Mucosa of rectum (tissue), 2 donors: ENCODE data around the gene MBNL1.
A peak's percentile ranks its signal among the peaks of the same experiment; 100 is the strongest.

Experiments
- H3K27ac ChIP-seq, 2 donors: one replicate each; pipeline ENCODE4 v1.7.0; 2013; ENCODE audit warnings: inconsistent platforms in 2 of 2, low read depth in 2 of 2, low read length in 2 of 2
- H3K27me3 ChIP-seq, 2 donors: one replicate each; pipeline ENCODE4 v1.7.0; 2013; ENCODE audit warnings: low read length in 2 of 2; ENCODE audit not compliant: control insufficient read depth in 2 of 2, insufficient read depth in 2 of 2
- H3K36me3 ChIP-seq, 2 donors: one replicate each; pipeline ENCODE4 v1.7.0; 2013; ENCODE audit warnings: low read length in 2 of 2; ENCODE audit not compliant: control insufficient read depth in 2 of 2, insufficient read depth in 2 of 2
- H3K4me1 ChIP-seq, 2 donors: one replicate each; pipeline ENCODE4 v1.7.0; 2013; ENCODE audit warnings: low read length in 2 of 2, mild to moderate bottlenecking in 1 of 2; ENCODE audit not compliant: control insufficient read depth in 2 of 2, insufficient read depth in 2 of 2
- H3K4me3 ChIP-seq, 2 donors: one replicate each; pipeline ENCODE4 v1.7.0; 2013; ENCODE audit warnings: low read length in 2 of 2
- H3K9ac ChIP-seq, 2 donors: one replicate each; pipeline ENCODE4 v1.7.0; 2013; ENCODE audit warnings: low read length in 2 of 2, low read depth in 1 of 2, mild to moderate bottlenecking in 1 of 2
- H3K9me3 ChIP-seq, 2 donors: one replicate each; pipeline ENCODE4 v1.7.0; 2013; ENCODE audit warnings: low read length in 2 of 2; ENCODE audit not compliant: control insufficient read depth in 2 of 2
- donor health status: healthy.
- donor health status: Normal muscosa, but diverticular disease.

MBNL1 gene

DNA sequence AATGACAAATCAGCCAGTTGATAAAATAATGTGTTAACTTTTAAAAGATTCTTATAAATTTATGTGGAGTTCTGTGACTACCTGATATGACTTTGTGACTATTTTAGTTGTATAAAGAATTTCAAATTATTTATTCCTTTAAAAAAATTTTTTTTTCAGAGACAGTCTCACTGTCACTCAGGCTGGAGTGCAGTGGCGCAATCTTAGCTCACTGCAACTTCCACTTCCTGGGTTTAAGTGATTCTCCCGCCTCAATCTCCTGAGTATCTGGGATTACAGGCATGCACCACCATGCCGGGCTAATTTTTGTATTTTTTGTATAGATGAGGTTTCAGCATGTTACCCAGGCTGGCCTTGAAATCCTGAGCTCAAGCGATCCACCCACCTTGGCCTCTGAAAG, 48.5 kb downstream of the MBNL1 start:
- no peaks in the 10 kb centered on the region for H3K36me3 ChIP-seq
- H3K4me3 ChIP-seq: no peak overlapping the region
- H3K27me3 ChIP-seq: no peaks in the 10 kb centered on the region
- no peaks in the 10 kb centered on the region for H3K9me3 ChIP-seq
- H3K27ac ChIP-seq: no peak overlapping the region
- H3K4me1 ChIP-seq: peaks cover 0 to 5% of the 10 kb centered on the region in 2 donors
- H3K9ac ChIP-seq: no peak overlapping the region

DNA sequence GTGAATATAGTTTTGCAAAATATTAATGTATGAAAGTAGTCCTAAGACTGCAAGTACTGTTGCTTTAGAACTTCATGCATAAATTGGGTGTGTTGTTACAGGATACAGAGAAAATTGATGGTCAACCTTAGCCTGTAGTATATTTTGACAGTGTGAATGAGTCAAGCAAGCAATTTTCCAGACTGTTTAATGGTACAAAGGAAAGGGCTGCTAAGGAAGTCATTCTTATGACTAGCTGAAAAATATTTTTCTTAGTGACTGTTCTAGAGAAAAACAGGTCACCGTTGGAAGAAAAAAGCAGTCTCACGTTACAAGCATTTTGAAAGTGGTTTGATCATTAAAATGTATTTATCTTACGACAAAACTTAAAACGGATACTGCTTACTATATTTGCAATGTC, 49.2 kb downstream of the MBNL1 start:
- Histone ChIP-seq H3K9me3 (no peaks in the 10 kb centered on the region), H3K4me1 (peaks cover 0 to 6% of the 10 kb centered on the region in 2 donors), H3K27me3 (no peaks in the 10 kb centered on the region), H3K4me3 (no peak overlapping the region), H3K27ac (no peak overlapping the region), H3K36me3 (no peaks in the 10 kb centered on the region), H3K9ac (no peak overlapping the region)

DNA sequence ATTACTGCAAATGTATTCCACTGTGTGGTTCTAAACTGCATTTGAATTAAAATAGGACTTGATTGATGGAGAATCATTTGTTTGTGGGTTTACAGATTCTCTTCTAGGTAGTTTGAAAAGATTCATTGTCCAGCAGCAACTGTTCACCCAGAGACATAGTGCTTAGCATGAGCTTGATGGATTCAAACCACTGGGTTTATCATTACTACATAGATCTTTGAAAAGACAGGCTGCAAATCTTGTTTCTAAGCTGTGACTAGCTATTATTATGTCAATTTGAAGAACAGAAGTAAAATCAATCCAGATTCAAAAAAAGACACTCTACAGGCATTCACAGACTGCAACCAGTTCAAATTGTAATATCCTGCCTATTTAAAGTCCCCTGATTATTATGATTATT, 49.8 kb downstream of the MBNL1 start:
- peaks cover 0 to 6% of the 10 kb centered on the region in 2 donors for H3K4me1 ChIP-seq
- no peak overlapping the region for H3K4me3 ChIP-seq
- H3K27ac ChIP-seq: no peak overlapping the region
- H3K9ac ChIP-seq: no peak overlapping the region
- peaks cover 0 to 2% of the 10 kb centered on the region in 2 donors for H3K36me3 ChIP-seq
- no peaks in the 10 kb centered on the region for H3K9me3 ChIP-seq
- H3K27me3 ChIP-seq: no peaks in the 10 kb centered on the region

DNA sequence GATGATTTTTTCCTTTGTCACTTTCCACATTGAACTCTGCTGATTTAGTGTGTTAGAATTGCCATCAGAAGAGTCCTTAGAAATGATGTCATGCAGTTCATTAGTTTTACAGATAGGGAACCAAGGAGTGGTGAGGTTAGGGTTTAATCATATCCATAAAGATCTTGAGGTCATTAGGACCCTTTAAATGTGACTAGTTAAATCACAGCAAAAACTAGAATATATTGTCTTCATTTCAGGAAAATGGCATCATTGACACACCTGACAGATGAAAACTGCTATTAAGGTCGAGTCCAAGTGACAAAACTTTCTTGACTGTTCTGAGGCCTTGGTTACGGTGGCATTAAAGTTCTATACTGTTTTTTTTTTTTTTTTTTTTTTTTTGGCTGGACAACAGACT, 50.5 kb downstream of the MBNL1 start:
- no peak overlapping the region for H3K27ac ChIP-seq
- H3K36me3 ChIP-seq: peaks cover 0 to 4% of the 10 kb centered on the region in 2 donors
- peaks cover 0 to 8% of the 10 kb centered on the region in 2 donors for H3K4me1 ChIP-seq
- H3K4me3 ChIP-seq: no peak overlapping the region
- no peak overlapping the region for H3K9ac ChIP-seq
- H3K27me3 ChIP-seq: no peaks in the 10 kb centered on the region
- no peaks in the 10 kb centered on the region for H3K9me3 ChIP-seq

DNA sequence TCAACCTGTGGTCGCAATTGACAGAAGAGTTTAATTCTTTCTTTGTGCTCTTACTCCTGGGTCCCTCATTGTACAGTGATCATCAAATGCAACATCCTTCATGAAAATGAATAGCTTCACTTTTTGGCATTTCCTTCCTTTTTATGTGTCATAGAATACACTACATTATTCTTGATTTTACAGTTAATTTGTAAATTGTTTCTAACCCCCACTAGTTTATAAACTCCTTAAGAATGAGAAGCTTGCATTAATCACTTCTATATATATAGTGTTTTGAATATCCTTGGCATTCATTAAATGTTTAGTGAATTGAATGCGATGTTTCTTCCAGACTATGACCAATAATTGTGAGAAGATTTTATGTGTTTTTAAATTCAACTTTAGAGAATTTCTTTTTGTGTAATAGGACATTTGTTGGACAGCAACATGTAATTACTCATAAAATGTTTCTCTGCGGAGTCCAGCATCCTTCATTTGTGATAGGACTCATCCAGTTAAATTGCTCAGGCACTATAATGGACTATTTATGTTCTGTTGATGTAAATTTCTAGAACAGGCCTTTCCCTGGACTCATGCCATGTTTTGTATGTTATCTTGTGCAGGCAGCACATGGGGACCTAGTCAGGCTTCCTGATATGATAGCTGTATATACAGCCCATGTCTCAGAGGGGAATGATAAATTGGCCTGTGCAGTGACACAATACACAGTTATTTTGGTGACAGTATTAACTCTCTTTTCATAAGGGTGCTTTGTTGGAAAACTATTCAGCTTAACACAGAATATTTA, 51.3 kb downstream of the MBNL1 start:
- peaks cover 0 to 8% of the 10 kb centered on the region in 2 donors for H3K4me1 ChIP-seq
- H3K4me3 ChIP-seq: no peak overlapping the region
- H3K27ac ChIP-seq: no peak overlapping the region
- peaks cover 0 to 4% of the 10 kb centered on the region in 2 donors for H3K36me3 ChIP-seq
- no peaks in the 10 kb centered on the region for H3K9me3 ChIP-seq
- no peaks in the 10 kb centered on the region for H3K27me3 ChIP-seq
- no peak overlapping the region for H3K9ac ChIP-seq

DNA sequence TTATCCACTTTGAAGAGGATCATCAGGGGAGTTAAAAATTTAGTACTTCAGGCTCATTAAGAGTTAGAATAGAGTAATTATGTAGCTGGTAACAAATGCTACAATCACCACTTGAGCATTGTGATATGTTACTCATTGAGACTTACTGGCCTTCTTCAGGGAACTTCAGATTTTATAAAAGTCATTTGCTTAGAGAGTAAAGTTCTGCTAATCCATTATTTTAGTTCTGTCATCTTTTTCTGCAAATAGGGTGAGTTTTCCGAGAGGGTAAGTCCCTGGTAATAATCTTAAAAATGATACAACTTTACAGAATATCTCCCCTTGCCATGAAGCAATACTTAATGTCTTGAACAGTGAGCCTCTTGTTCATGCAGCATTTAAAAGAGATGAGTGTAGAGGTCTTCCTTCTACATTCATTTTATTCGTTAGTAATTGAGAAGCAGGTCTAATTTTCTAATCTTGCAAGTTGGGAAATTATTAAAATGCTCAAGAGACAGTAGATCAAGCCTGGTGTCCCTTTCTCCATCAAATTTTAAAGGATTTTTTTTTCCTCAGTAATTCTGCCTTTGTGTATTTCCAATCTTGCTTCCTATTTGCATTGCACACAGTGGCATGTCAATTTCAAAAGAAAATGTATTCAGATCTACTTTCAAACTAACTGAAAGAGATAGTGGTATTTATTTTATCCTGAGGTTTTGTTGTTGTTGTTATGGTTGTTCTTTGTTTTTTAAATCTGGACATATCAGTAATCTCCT, 52.6 kb downstream of the MBNL1 start:
- Histone ChIP-seq H3K4me3 (no peak overlapping the region), H3K9ac (no peak overlapping the region), H3K4me1 (peaks cover 0 to 9% of the 10 kb centered on the region in 2 donors), H3K36me3 (peaks cover 2 to 7% of the 10 kb centered on the region in 2 donors), H3K27me3 (no peaks in the 10 kb centered on the region), H3K27ac (no peak overlapping the region), H3K9me3 (no peaks in the 10 kb centered on the region)

DNA sequence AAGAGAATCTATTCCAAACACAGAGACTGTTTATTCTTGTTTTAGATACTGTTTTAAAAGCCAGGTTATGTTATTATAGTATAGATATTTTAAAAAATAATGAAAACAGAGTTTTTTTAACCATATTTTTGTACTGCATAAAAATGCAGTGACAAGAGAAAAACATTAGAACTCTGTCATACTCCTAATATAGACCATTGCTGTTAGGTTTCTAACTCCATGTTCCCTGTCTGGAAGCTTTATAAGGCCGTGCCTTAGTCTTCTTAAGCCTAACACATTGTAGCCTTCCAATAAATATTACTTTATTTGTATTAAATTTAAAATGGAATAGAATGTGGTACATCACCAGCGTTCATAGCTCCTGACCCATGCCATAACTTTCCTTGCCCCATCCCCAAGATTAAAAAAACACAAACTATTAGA, 53.2 kb downstream of the MBNL1 start:
- Histone ChIP-seq H3K27me3 (no peaks in the 10 kb centered on the region), H3K36me3 (peaks cover 2 to 7% of the 10 kb centered on the region in 2 donors), H3K4me1 (peaks cover 0 to 9% of the 10 kb centered on the region in 2 donors), H3K9me3 (no peaks in the 10 kb centered on the region), H3K9ac (no peak overlapping the region), H3K27ac (no peak overlapping the region), H3K4me3 (no peak overlapping the region)

DNA sequence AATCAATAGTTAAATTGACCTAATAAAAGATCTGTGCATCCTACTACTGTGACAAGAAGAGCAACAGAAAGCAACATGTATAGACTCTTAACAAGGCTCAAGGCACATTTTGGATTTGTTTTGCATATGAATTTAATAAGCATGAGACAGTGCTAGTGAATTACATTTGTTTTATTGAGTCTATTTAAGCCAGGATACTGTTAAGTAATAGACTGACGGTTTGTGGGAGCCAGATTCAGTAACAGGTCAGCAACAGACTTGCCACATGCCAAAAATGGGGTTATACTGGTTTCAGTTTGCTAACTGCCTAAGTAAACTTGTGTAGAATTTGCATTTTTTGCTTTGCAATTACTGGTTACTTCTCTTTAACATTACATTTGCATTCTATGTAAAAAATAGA, 54.0 kb downstream of the MBNL1 start:
- H3K9ac ChIP-seq: no peak overlapping the region
- H3K27me3 ChIP-seq: no peaks in the 10 kb centered on the region
- no peak overlapping the region for H3K4me3 ChIP-seq
- H3K9me3 ChIP-seq: no peaks in the 10 kb centered on the region
- peaks cover 0 to 9% of the 10 kb centered on the region in 2 donors for H3K4me1 ChIP-seq
- peaks cover 2 to 7% of the 10 kb centered on the region in 2 donors for H3K36me3 ChIP-seq
- no peak overlapping the region for H3K27ac ChIP-seq

DNA sequence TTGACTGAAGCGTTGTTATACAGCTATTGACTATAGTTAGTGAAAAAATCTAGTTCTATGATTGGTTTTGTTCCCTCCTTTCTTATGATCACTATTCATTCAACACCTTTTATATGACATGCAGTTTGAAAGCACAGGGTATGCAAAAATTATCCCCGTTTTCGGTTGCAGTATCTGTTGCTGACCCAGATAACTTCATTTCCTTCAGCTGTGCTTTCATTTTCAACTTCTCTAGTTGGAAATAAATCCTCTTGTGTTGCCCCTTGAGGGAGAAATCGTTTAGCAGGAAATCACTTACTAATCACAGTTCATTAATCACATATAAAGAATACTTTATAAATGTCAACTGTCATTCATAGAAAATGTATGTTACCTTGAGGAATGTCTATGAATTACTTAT, 55.1 kb downstream of the MBNL1 start:
- Histone ChIP-seq H3K36me3 (peaks cover 2 to 7% of the 10 kb centered on the region in 2 donors), H3K9ac (peak overlapping the region in 1 of 2 donors; percentile 5), H3K27ac (peak overlapping the region in 1 of 2 donors; percentile 27), H3K4me3 (no peak overlapping the region), H3K4me1 (peaks cover 2 to 14% of the 10 kb centered on the region in 2 donors), H3K9me3 (no peaks in the 10 kb centered on the region), H3K27me3 (no peaks in the 10 kb centered on the region)

DNA sequence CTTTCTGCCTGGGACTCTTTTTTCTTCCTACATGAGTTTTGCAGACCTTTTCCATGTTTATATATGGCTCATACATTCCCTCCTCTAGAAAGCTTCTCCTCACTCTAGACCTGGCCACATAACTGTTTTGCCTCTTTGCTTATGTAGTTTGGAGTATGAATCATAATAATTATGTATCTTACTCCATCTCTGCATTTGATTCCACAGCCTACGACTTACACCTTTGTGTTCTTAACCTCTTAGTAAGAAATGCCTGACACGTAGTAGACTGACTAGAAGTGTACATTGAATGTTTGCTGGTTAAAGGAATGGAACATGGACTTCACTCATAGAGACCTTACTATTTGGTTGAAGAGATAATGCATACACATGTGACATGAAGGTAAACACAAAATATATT, 56.4 kb downstream of the MBNL1 start:
- H3K9ac ChIP-seq: no peak overlapping the region
- H3K27me3 ChIP-seq: no peaks in the 10 kb centered on the region
- H3K27ac ChIP-seq: no peak overlapping the region
- H3K4me1 ChIP-seq: peaks cover 7 to 19% of the 10 kb centered on the region in 2 donors
- H3K36me3 ChIP-seq: peaks cover 2 to 7% of the 10 kb centered on the region in 2 donors
- no peaks in the 10 kb centered on the region for H3K9me3 ChIP-seq
- H3K4me3 ChIP-seq: no peak overlapping the region
